ENCODE results near the gene STAB2. TPM values are rescaled to one million over a fixed set of nuclear protein-coding genes. Genes with fewer than 3 reads are reported as not detected.

Gene STAB2
- under 1 TPM in 1 of 2 donors, not detected in 1; under 0.01 TPM for total RNA-seq

- H3K4me3 ChIP-seq: no peak within 1 kb of the TSS
- no peaks in the 10 kb centered on the region for H3K4me1 ChIP-seq
- no peak for TF ChIP-seq CTCF (IDR thresholded peaks at IDR 0.05)
- no peak for TF ChIP-seq POLR2A (IDR thresholded peaks at IDR 0.05)
- ATAC-seq (no peak), DNase-seq (peak in 2 of 4 donors; percentile 7 to 9)
- H3K9me3 ChIP-seq: no peaks in the 10 kb centered on the region
- H3K27me3 ChIP-seq: no peaks in the 10 kb centered on the region
- no peak within 1 kb of the TSS for H3K27ac ChIP-seq
- 58% methylated on average over 9 of the region's 9 CpGs for WGBS, 2 donors
- no peaks in the 10 kb centered on the region for H3K36me3 ChIP-seq (replicated peaks in 1 of 2; ENCODE audit: insufficient read depth in 1 of 2, low read depth in 2 of 2)
- intact Hi-C loops (cut with DNase I): no loop called here
Observed at GRCh38 chr12:103586791-103587370, at the start of gene STAB2. STAB2 (plus strand) TSS chr12:103587273; CDS start chr12:103587477, 204 bp downstream.

GRCh38 chr12:103538397-103538796 lies 48.7 kb upstream of the STAB2 start:
- TF ChIP-seq POLR2A (IDR thresholded peaks at IDR 0.05) (no peak), CTCF (IDR thresholded peaks at IDR 0.05) (no peak)
- Histone ChIP-seq H3K4me3 (no peak overlapping the region), H3K36me3 (replicated peaks in 1 of 2; ENCODE audit: insufficient read depth in 1 of 2, low read depth in 2 of 2) (no peaks in the 10 kb centered on the region), H3K27me3 (no peaks in the 10 kb centered on the region), H3K27ac (no peak overlapping the region), H3K9me3 (no peaks in the 10 kb centered on the region), H3K4me1 (no peaks in the 10 kb centered on the region)
- DNase-seq (no peak), ATAC-seq (no peak)
- 46 to 59% methylated on average over 1 of the region's 1 CpG for WGBS, 2 donors
- intact Hi-C loops (cut with DNase I): no loop called here

- H3K4me3 ChIP-seq: no peak overlapping the region
- WGBS, 2 donors: 41 to 65% methylated on average over 3 of the region's 3 CpGs
- ATAC-seq (no peak), DNase-seq (no peak)
- H3K36me3 ChIP-seq (replicated peaks in 1 of 2; ENCODE audit: insufficient read depth in 1 of 2, low read depth in 2 of 2): no peaks in the 10 kb centered on the region
- no peaks in the 10 kb centered on the region for H3K4me1 ChIP-seq
- H3K27ac ChIP-seq: no peak overlapping the region
- intact Hi-C loops (cut with DNase I): loop anchor here (10.0 kb wide), 1 partner anchor 656 kb away; no protein-coding TSS in a partner anchor
- no peaks in the 10 kb centered on the region for H3K27me3 ChIP-seq
- TF ChIP-seq CTCF (IDR thresholded peaks at IDR 0.05): no peak
- TF ChIP-seq POLR2A (IDR thresholded peaks at IDR 0.05): no peak
- no peaks in the 10 kb centered on the region for H3K9me3 ChIP-seq
Observed at GRCh38 chr12:103540319-103540718, 46.8 kb upstream of the STAB2 start.

- intact Hi-C loops (cut with DNase I): loop anchor here (10.0 kb wide), 1 partner anchor 657 kb away; no protein-coding TSS in a partner anchor
Observed at GRCh38 chr12:103542078-103542477, 45.0 kb upstream of the STAB2 start.

More at GRCh38 chr12:103542078-103542477, 45.0 kb upstream of the STAB2 start:
- H3K36me3 ChIP-seq (replicated peaks in 1 of 2; ENCODE audit: insufficient read depth in 1 of 2, low read depth in 2 of 2): no peaks in the 10 kb centered on the region
- no peaks in the 10 kb centered on the region for H3K4me1 ChIP-seq
- DNase-seq (no peak), ATAC-seq (no peak)
- TF ChIP-seq CTCF (IDR thresholded peaks at IDR 0.05): no peak
- WGBS, 2 donors: 84 to 92% methylated on average over 3 of the region's 3 CpGs
- no peak overlapping the region for H3K4me3 ChIP-seq
- H3K27me3 ChIP-seq: peaks cover 0 to 4% of the 10 kb centered on the region in 2 donors
- no peaks in the 10 kb centered on the region for H3K9me3 ChIP-seq
- H3K27ac ChIP-seq: no peak overlapping the region

All from body of pancreas (tissue), 4 donors.